ACHN (cell line): ENCODE data around the gene RREB1.

Experiments
- DNase-seq: peaks from one replicate; pipeline ENCODE4 v3.0.0-alpha.2; 2015
- in situ Hi-C: cut with HindIII; loops from 2 replicates; pipeline ENCODE4 v1.10.0; 2017; ENCODE audit warnings: low sequenced_read_pairs, low pct_ligation_motif_present, low pct_unique_long_range_greater_than_20kb

Gene RREB1

GRCh38 chr6:7173843-7174503 lies 66.2 kb downstream of the RREB1 start:
- in situ Hi-C loops, result no loop called here
- no peak for DNase-seq

GRCh38 chr6:7175462-7175861 lies 67.7 kb downstream of the RREB1 start:
- DNase-seq, result no peak
- in situ Hi-C loops, result no loop called here

GRCh38 chr6:7176208-7176607 lies 68.4 kb downstream of the RREB1 start:
- no peak for DNase-seq

GRCh38 chr6:7178280-7178679 lies 70.5 kb downstream of the RREB1 start:
- in situ Hi-C loops, result no loop called here
- no peak for DNase-seq

More at GRCh38 chr6:7176208-7176607, 68.4 kb downstream of the RREB1 start:
- in situ Hi-C loops, result no loop called here

- DNase-seq, result no peak
- in situ Hi-C loops, result no loop called here
Measured at GRCh38 chr6:7180751-7181150, 73.0 kb downstream of the RREB1 start.

GRCh38 chr6:7183707-7184106 lies 75.9 kb downstream of the RREB1 start:
- no peak for DNase-seq
- in situ Hi-C loops, result no loop called here

GRCh38 chr6:7184502-7184901 lies 76.7 kb downstream of the RREB1 start:
- in situ Hi-C loops, result no loop called here
- no peak for DNase-seq

- no peak for DNase-seq
- in situ Hi-C loops, result no loop called here
Measured at GRCh38 chr6:7185561-7185960, 77.8 kb downstream of the RREB1 start.

GRCh38 chr6:7188492-7188891 lies 80.7 kb downstream of the RREB1 start:
- DNase-seq, result no peak
- in situ Hi-C loops, result no loop called here

- DNase-seq, result no peak
- in situ Hi-C loops, result no loop called here
Measured at GRCh38 chr6:7189101-7189758, 81.5 kb downstream of the RREB1 start.

GRCh38 chr6:7190791-7191190 lies 83.0 kb downstream of the RREB1 start:
- in situ Hi-C loops, result no loop called here
- no peak for DNase-seq

- no peak for DNase-seq
- in situ Hi-C loops, result no loop called here
Measured at GRCh38 chr6:7193122-7193521, 85.4 kb downstream of the RREB1 start.

- in situ Hi-C loops, result no loop called here
- DNase-seq, result no peak
Measured at GRCh38 chr6:7194657-7195056, 86.9 kb downstream of the RREB1 start.

- in situ Hi-C loops, result no loop called here
- no peak for DNase-seq
Measured at GRCh38 chr6:7195339-7196018, 87.7 kb downstream of the RREB1 start.

GRCh38 chr6:7196019-7196402 lies 88.2 kb downstream of the RREB1 start:
- in situ Hi-C loops, result no loop called here

GRCh38 chr6:7196685-7197283 lies 89.0 kb downstream of the RREB1 start:
- in situ Hi-C loops, result no loop called here
- no peak for DNase-seq

More at GRCh38 chr6:7196019-7196402, 88.2 kb downstream of the RREB1 start:
- no peak for DNase-seq

- DNase-seq, result no peak
- in situ Hi-C loops, result no loop called here
Measured at GRCh38 chr6:7197747-7198146, 90.0 kb downstream of the RREB1 start.

GRCh38 chr6:7198833-7199800 lies 91.4 kb downstream of the RREB1 start:
- no peak for DNase-seq
- in situ Hi-C loops, result no loop called here
